ENCODE measurements around the gene APOLD1. TPM values are rescaled to one million over a fixed set of nuclear protein-coding genes. Genes with fewer than 3 reads are reported as not detected.

Gene APOLD1
- total and polyA plus RNA-seq, 8 donors = 1.6 to 6.4 (median 3.0) TPM

- intact Hi-C loops (cut with DNase I) = no loop called here
- H3K4me3 ChIP-seq = peak within 1 kb of the TSS; percentile 61 to 68 (median 68)
- WGBS, 2 donors = 1 to 2% methylated on average over 35 of the region's 35 CpGs
- no peaks in the 10 kb centered on the region for H3K27me3 ChIP-seq
- H3K36me3 ChIP-seq = no peaks in the 10 kb centered on the region
- peak; percentile 97 to 99 (median 98) for ATAC-seq
- peak; percentile 91 to 97 (median 95) for TF ChIP-seq CTCF (IDR thresholded peaks at IDR 0.05)
- FAIRE-seq = peak; percentile 20
- DNase-seq = peak; percentile 92 to 99 (median 96)
- peak within 1 kb of the TSS in 3 of 4 donors; percentile 46 to 54 (median 53) for H3K27ac ChIP-seq
- peaks cover 0 to 24% (median 0%) of the 10 kb centered on the region in 3 donors for H3K4me1 ChIP-seq
- H3K9me3 ChIP-seq = no peaks in the 10 kb centered on the region
Observed at GRCh38 chr12:12813120-12814101, 28.0 kb downstream of the APOLD1 start, which contains the start of gene DDX47. Gene DDX47, plus strand, starts transcription at chr12:12813346. Its CDS starts 22 bp downstream, at chr12:12813368.

GRCh38 chr12:12817616-12818015, 32.2 kb downstream of the APOLD1 start:
- peaks cover 0 to 24% (median 0%) of the 10 kb centered on the region in 3 donors for H3K4me1 ChIP-seq
- no peaks in the 10 kb centered on the region for H3K9me3 ChIP-seq
- peaks cover 0 to 7% (median 3%) of the 10 kb centered on the region in 3 donors for H3K36me3 ChIP-seq
- no peak overlapping the region for H3K4me3 ChIP-seq
- intact Hi-C loops (cut with DNase I) = no loop called here
- no peaks in the 10 kb centered on the region for H3K27me3 ChIP-seq
- DNase-seq (no peak), FAIRE-seq (no peak), ATAC-seq (no peak)
- no peak for TF ChIP-seq CTCF (IDR thresholded peaks at IDR 0.05)
- 94 to 97% methylated on average over 7 of the region's 7 CpGs for WGBS, 2 donors
- no peak overlapping the region for H3K27ac ChIP-seq

- Histone ChIP-seq H3K27ac (no peak overlapping the region), H3K27me3 (no peaks in the 10 kb centered on the region), H3K4me1 (peaks cover 0 to 24% (median 0%) of the 10 kb centered on the region in 3 donors), H3K36me3 (peaks cover 0 to 18% (median 12%) of the 10 kb centered on the region in 3 donors), H3K4me3 (no peak overlapping the region), H3K9me3 (no peaks in the 10 kb centered on the region)
- no peak for FAIRE-seq
- no peak for ATAC-seq
- WGBS, 2 donors = 92 to 93% methylated on average over 4 of the region's 4 CpGs
- intact Hi-C loops (cut with DNase I) = no loop called here
- no peak for DNase-seq
- no peak for TF ChIP-seq CTCF (IDR thresholded peaks at IDR 0.05)
Observed at GRCh38 chr12:12818701-12819100, 33.2 kb downstream of the APOLD1 start.

GRCh38 chr12:12819221-12819620, 33.8 kb downstream of the APOLD1 start:
- ATAC-seq (no peak), FAIRE-seq (no peak), DNase-seq (no peak)
- no peak overlapping the region for H3K4me3 ChIP-seq
- intact Hi-C loops (cut with DNase I) = no loop called here
- H3K4me1 ChIP-seq = peaks cover 0 to 19% (median 0%) of the 10 kb centered on the region in 3 donors
- H3K9me3 ChIP-seq = no peaks in the 10 kb centered on the region
- no peak for TF ChIP-seq CTCF (IDR thresholded peaks at IDR 0.05)
- H3K27me3 ChIP-seq = no peaks in the 10 kb centered on the region
- no peak overlapping the region for H3K27ac ChIP-seq
- WGBS, 2 donors = 96 to 99% methylated on average over 2 of the region's 2 CpGs
- H3K36me3 ChIP-seq = peaks cover 0 to 22% (median 16%) of the 10 kb centered on the region in 3 donors
